ENCODE results near the gene CCL1.

The CCL1 gene

GRCh38 chr17:34363183-34363661 lies at the start of gene CCL1:
CCL1 (minus strand) TSS chr17:34363233; CDS start chr17:34363161, 72 bp downstream.
- Histone ChIP-seq H3K27ac (ENCODE audit: low read depth in 2 of 2, low read length in 2 of 2) (no peak within 1 kb of the TSS), H3K27me3 (ENCODE audit: control insufficient read depth in 2 of 2, insufficient read depth in 2 of 2, low read length in 2 of 2) (peaks cover 0 to 2% of the 10 kb centered on the region in 2 donors), H3K4me3 (ENCODE audit: low read length in 2 of 2) (no peak within 1 kb of the TSS), H3K9ac (ENCODE audit: low read depth in 1 of 2, low read length in 2 of 2) (no peak within 1 kb of the TSS), H3K4me1 (ENCODE audit: control insufficient read depth in 2 of 2, insufficient read depth in 2 of 2, low read length in 2 of 2) (no peaks in the 10 kb centered on the region), H3K9me3 (ENCODE audit: control insufficient read depth in 2 of 2, low read length in 2 of 2) (no peaks in the 10 kb centered on the region), H3K36me3 (ENCODE audit: control insufficient read depth in 2 of 2, insufficient read depth in 2 of 2, low read length in 2 of 2) (no peaks in the 10 kb centered on the region)

GRCh38 chr17:34412534-34412933 lies 49.5 kb upstream of the CCL1 start:
- Histone ChIP-seq H3K36me3 (ENCODE audit: control insufficient read depth in 2 of 2, insufficient read depth in 2 of 2, low read length in 2 of 2) (no peaks in the 10 kb centered on the region), H3K27me3 (ENCODE audit: control insufficient read depth in 2 of 2, insufficient read depth in 2 of 2, low read length in 2 of 2) (peaks cover 4 to 6% of the 10 kb centered on the region in 2 donors), H3K27ac (ENCODE audit: low read depth in 2 of 2, low read length in 2 of 2) (no peak overlapping the region)

GRCh38 chr17:34411646-34412421 lies 48.8 kb upstream of the CCL1 start:
- Histone ChIP-seq H3K36me3 (ENCODE audit: control insufficient read depth in 2 of 2, insufficient read depth in 2 of 2, low read length in 2 of 2) (no peaks in the 10 kb centered on the region), H3K27ac (ENCODE audit: low read depth in 2 of 2, low read length in 2 of 2) (no peak overlapping the region), H3K9me3 (ENCODE audit: control insufficient read depth in 2 of 2, low read length in 2 of 2) (no peaks in the 10 kb centered on the region)

More at GRCh38 chr17:34412534-34412933, 49.5 kb upstream of the CCL1 start:
- Histone ChIP-seq H3K9me3 (ENCODE audit: control insufficient read depth in 2 of 2, low read length in 2 of 2) (no peaks in the 10 kb centered on the region), H3K4me1 (ENCODE audit: control insufficient read depth in 2 of 2, insufficient read depth in 2 of 2, low read length in 2 of 2) (no peaks in the 10 kb centered on the region), H3K4me3 (ENCODE audit: low read length in 2 of 2) (no peak overlapping the region), H3K9ac (ENCODE audit: low read depth in 1 of 2, low read length in 2 of 2) (no peak overlapping the region)

GRCh38 chr17:34409352-34409751 lies 46.3 kb upstream of the CCL1 start:
- no peaks in the 10 kb centered on the region for H3K4me1 ChIP-seq (ENCODE audit: control insufficient read depth in 2 of 2, insufficient read depth in 2 of 2, low read length in 2 of 2)
- no peak overlapping the region for H3K27ac ChIP-seq (ENCODE audit: low read depth in 2 of 2, low read length in 2 of 2)
- H3K9ac ChIP-seq (ENCODE audit: low read depth in 1 of 2, low read length in 2 of 2), result no peak overlapping the region
- H3K4me3 ChIP-seq (ENCODE audit: low read length in 2 of 2), result no peak overlapping the region
- H3K27me3 ChIP-seq (ENCODE audit: control insufficient read depth in 2 of 2, insufficient read depth in 2 of 2, low read length in 2 of 2), result peaks cover 4 to 7% of the 10 kb centered on the region in 2 donors
- H3K9me3 ChIP-seq (ENCODE audit: control insufficient read depth in 2 of 2, low read length in 2 of 2), result no peaks in the 10 kb centered on the region
- no peaks in the 10 kb centered on the region for H3K36me3 ChIP-seq (ENCODE audit: control insufficient read depth in 2 of 2, insufficient read depth in 2 of 2, low read length in 2 of 2)

More at GRCh38 chr17:34411646-34412421, 48.8 kb upstream of the CCL1 start:
- H3K9ac ChIP-seq (ENCODE audit: low read depth in 1 of 2, low read length in 2 of 2), result no peak overlapping the region
- H3K4me1 ChIP-seq (ENCODE audit: control insufficient read depth in 2 of 2, insufficient read depth in 2 of 2, low read length in 2 of 2), result no peaks in the 10 kb centered on the region
- H3K27me3 ChIP-seq (ENCODE audit: control insufficient read depth in 2 of 2, insufficient read depth in 2 of 2, low read length in 2 of 2), result peaks cover 4 to 7% of the 10 kb centered on the region in 2 donors
- no peak overlapping the region for H3K4me3 ChIP-seq (ENCODE audit: low read length in 2 of 2)

GRCh38 chr17:34408439-34408838 lies 45.4 kb upstream of the CCL1 start:
- H3K9ac ChIP-seq (ENCODE audit: low read depth in 1 of 2, low read length in 2 of 2), result no peak overlapping the region
- no peaks in the 10 kb centered on the region for H3K36me3 ChIP-seq (ENCODE audit: control insufficient read depth in 2 of 2, insufficient read depth in 2 of 2, low read length in 2 of 2)
- H3K4me1 ChIP-seq (ENCODE audit: control insufficient read depth in 2 of 2, insufficient read depth in 2 of 2, low read length in 2 of 2), result no peaks in the 10 kb centered on the region
- H3K4me3 ChIP-seq (ENCODE audit: low read length in 2 of 2), result no peak overlapping the region
- peaks cover 4 to 7% of the 10 kb centered on the region in 2 donors for H3K27me3 ChIP-seq (ENCODE audit: control insufficient read depth in 2 of 2, insufficient read depth in 2 of 2, low read length in 2 of 2)
- H3K27ac ChIP-seq (ENCODE audit: low read depth in 2 of 2, low read length in 2 of 2), result no peak overlapping the region
- no peaks in the 10 kb centered on the region for H3K9me3 ChIP-seq (ENCODE audit: control insufficient read depth in 2 of 2, low read length in 2 of 2)

- peaks cover 4 to 7% of the 10 kb centered on the region in 2 donors for H3K27me3 ChIP-seq (ENCODE audit: control insufficient read depth in 2 of 2, insufficient read depth in 2 of 2, low read length in 2 of 2)
- H3K27ac ChIP-seq (ENCODE audit: low read depth in 2 of 2, low read length in 2 of 2), result no peak overlapping the region
- H3K4me3 ChIP-seq (ENCODE audit: low read length in 2 of 2), result no peak overlapping the region
- H3K9me3 ChIP-seq (ENCODE audit: control insufficient read depth in 2 of 2, low read length in 2 of 2), result no peaks in the 10 kb centered on the region
- H3K4me1 ChIP-seq (ENCODE audit: control insufficient read depth in 2 of 2, insufficient read depth in 2 of 2, low read length in 2 of 2), result no peaks in the 10 kb centered on the region
- H3K9ac ChIP-seq (ENCODE audit: low read depth in 1 of 2, low read length in 2 of 2), result no peak overlapping the region
- H3K36me3 ChIP-seq (ENCODE audit: control insufficient read depth in 2 of 2, insufficient read depth in 2 of 2, low read length in 2 of 2), result no peaks in the 10 kb centered on the region
These were observed 43.2 kb upstream of the CCL1 start for GRCh38 chr17:34406226-34406625.

GRCh38 chr17:34403006-34403405 lies 40.0 kb upstream of the CCL1 start:
- Histone ChIP-seq H3K4me1 (ENCODE audit: control insufficient read depth in 2 of 2, insufficient read depth in 2 of 2, low read length in 2 of 2) (no peaks in the 10 kb centered on the region), H3K27ac (ENCODE audit: low read depth in 2 of 2, low read length in 2 of 2) (no peak overlapping the region), H3K36me3 (ENCODE audit: control insufficient read depth in 2 of 2, insufficient read depth in 2 of 2, low read length in 2 of 2) (no peaks in the 10 kb centered on the region), H3K27me3 (ENCODE audit: control insufficient read depth in 2 of 2, insufficient read depth in 2 of 2, low read length in 2 of 2) (peaks cover 0 to 7% of the 10 kb centered on the region in 2 donors), H3K4me3 (ENCODE audit: low read length in 2 of 2) (no peak overlapping the region), H3K9me3 (ENCODE audit: control insufficient read depth in 2 of 2, low read length in 2 of 2) (no peaks in the 10 kb centered on the region), H3K9ac (ENCODE audit: low read depth in 1 of 2, low read length in 2 of 2) (no peak overlapping the region)

GRCh38 chr17:34401165-34401564 lies 38.1 kb upstream of the CCL1 start:
- Histone ChIP-seq H3K27ac (ENCODE audit: low read depth in 2 of 2, low read length in 2 of 2) (no peak overlapping the region), H3K36me3 (ENCODE audit: control insufficient read depth in 2 of 2, insufficient read depth in 2 of 2, low read length in 2 of 2) (no peaks in the 10 kb centered on the region), H3K9ac (ENCODE audit: low read depth in 1 of 2, low read length in 2 of 2) (no peak overlapping the region), H3K4me1 (ENCODE audit: control insufficient read depth in 2 of 2, insufficient read depth in 2 of 2, low read length in 2 of 2) (no peaks in the 10 kb centered on the region), H3K4me3 (ENCODE audit: low read length in 2 of 2) (no peak overlapping the region), H3K9me3 (ENCODE audit: control insufficient read depth in 2 of 2, low read length in 2 of 2) (no peaks in the 10 kb centered on the region), H3K27me3 (ENCODE audit: control insufficient read depth in 2 of 2, insufficient read depth in 2 of 2, low read length in 2 of 2) (peaks cover 0 to 2% of the 10 kb centered on the region in 2 donors)

GRCh38 chr17:34400301-34400931 lies 37.4 kb upstream of the CCL1 start:
- H3K27ac ChIP-seq (ENCODE audit: low read depth in 2 of 2, low read length in 2 of 2), result no peak overlapping the region
- no peak overlapping the region for H3K4me3 ChIP-seq (ENCODE audit: low read length in 2 of 2)
- H3K9ac ChIP-seq (ENCODE audit: low read depth in 1 of 2, low read length in 2 of 2), result no peak overlapping the region
- H3K4me1 ChIP-seq (ENCODE audit: control insufficient read depth in 2 of 2, insufficient read depth in 2 of 2, low read length in 2 of 2), result no peaks in the 10 kb centered on the region
- H3K36me3 ChIP-seq (ENCODE audit: control insufficient read depth in 2 of 2, insufficient read depth in 2 of 2, low read length in 2 of 2), result no peaks in the 10 kb centered on the region
- no peaks in the 10 kb centered on the region for H3K9me3 ChIP-seq (ENCODE audit: control insufficient read depth in 2 of 2, low read length in 2 of 2)
- H3K27me3 ChIP-seq (ENCODE audit: control insufficient read depth in 2 of 2, insufficient read depth in 2 of 2, low read length in 2 of 2), result peaks cover 0 to 2% of the 10 kb centered on the region in 2 donors

GRCh38 chr17:34399725-34400124 lies 36.7 kb upstream of the CCL1 start:
- Histone ChIP-seq H3K4me3 (ENCODE audit: low read length in 2 of 2) (no peak overlapping the region), H3K9me3 (ENCODE audit: control insufficient read depth in 2 of 2, low read length in 2 of 2) (no peaks in the 10 kb centered on the region), H3K9ac (ENCODE audit: low read depth in 1 of 2, low read length in 2 of 2) (no peak overlapping the region), H3K36me3 (ENCODE audit: control insufficient read depth in 2 of 2, insufficient read depth in 2 of 2, low read length in 2 of 2) (no peaks in the 10 kb centered on the region), H3K27me3 (ENCODE audit: control insufficient read depth in 2 of 2, insufficient read depth in 2 of 2, low read length in 2 of 2) (peaks cover 0 to 2% of the 10 kb centered on the region in 2 donors), H3K27ac (ENCODE audit: low read depth in 2 of 2, low read length in 2 of 2) (no peak overlapping the region), H3K4me1 (ENCODE audit: control insufficient read depth in 2 of 2, insufficient read depth in 2 of 2, low read length in 2 of 2) (no peaks in the 10 kb centered on the region)
